ENCODE data around the gene PRR33.

GRCh38 chr11:1923201-1923956, 31.7 kb upstream of the PRR33 start:
- TF ChIP-seq CTCF (IDR thresholded peaks at IDR 0.05), result no peak
- no peak for TF ChIP-seq POLR2A (IDR thresholded peaks at IDR 0.05)
